BJ (cell line): ENCODE data around the gene LRIG2. TPM values are rescaled to one million over a fixed set of nuclear protein-coding genes. Genes with fewer than 3 reads are reported as not detected.
"Not testable (repeated sequence)": the region's sequence is repeated elsewhere in the genome, so short reads cannot be mapped to it uniquely, and the experiment has no call there.

ENCODE experiments used
- CTCF ChIA-PET: fragments of 350-600 bp; formaldehyde crosslinking; extraction: SDS; loops from one replicate; lab custom pipeline; 2021; ENCODE audit warnings: antibody characterized with exemption, inconsistent platforms; lab: Yijun Ruan, JAX
- POLR2A ChIA-PET: fragments of 300-600 bp; sonication (Branson Sonifier 250); formaldehyde crosslinking; extraction: SDS; loops from one replicate; lab custom pipeline; 2021; ENCODE audit warnings: antibody characterized with exemption; lab: Charles Lee
- DNase-seq: peaks from one replicate; pipeline ENCODE4 v3.0.0-alpha.2; 2011; ENCODE audit warnings: low read depth
- H3K27me3 ChIP-seq: 2 replicates; pipeline ENCODE4 v1.6.0; 2011; ENCODE audit warnings: low read length; ENCODE audit not compliant: control insufficient read depth, insufficient read depth
- H3K36me3 ChIP-seq: 2 replicates; pipeline ENCODE4 v1.5.1; 2011; ENCODE audit warnings: low read length; ENCODE audit not compliant: control insufficient read depth, insufficient read depth
- H3K4me3 ChIP-seq: 2 replicates; pipeline ENCODE4 v1.5.1; 2011; ENCODE audit warnings: low read depth, mild to moderate bottlenecking, control low read depth, low read length
- polyA plus RNA-seq: library from polyadenylated mRNA; depleted of rRNA; stranded (reverse); fragments of >200 nt; gene quantifications from 2 replicates; pipeline ENCODE4 v1.2.3, GENCODE V29; 2011
- TF ChIP-seq, protein P1 (sequence below): IDR thresholded peaks from 2 replicates; pipeline ENCODE4 v1.5.1; 2011; ENCODE audit warnings: low read depth, mild to moderate bottlenecking, control low read depth, inconsistent platforms, low read length, moderate library complexity; ENCODE audit not compliant: insufficient read depth

The LRIG2 gene
- polyA plus RNA-seq, 1 experiment, result 5.3 TPM

- Histone ChIP-seq H3K27me3 (no peaks in the 10 kb centered on the region), H3K4me3 (no peak overlapping the region), H3K36me3 (no peaks in the 10 kb centered on the region)
- no peak for DNase-seq
- ChIA-PET POLR2A (interaction anchor here (0.6 to 0.8 kb wide), 3 partner anchors 18 to 143 kb away, joined by 3 read pairs; partner anchors contain the start of gene SLC16A1), CTCF (interaction anchor here (0.6 to 5.0 kb wide), 37 partner anchors 7 to 325 kb away, joined by 3 to 132 read pairs (median 4); partner anchors contain the start of genes LRIG2, PPM1J and SLC16A1)
- TF ChIP-seq, protein P1, sequence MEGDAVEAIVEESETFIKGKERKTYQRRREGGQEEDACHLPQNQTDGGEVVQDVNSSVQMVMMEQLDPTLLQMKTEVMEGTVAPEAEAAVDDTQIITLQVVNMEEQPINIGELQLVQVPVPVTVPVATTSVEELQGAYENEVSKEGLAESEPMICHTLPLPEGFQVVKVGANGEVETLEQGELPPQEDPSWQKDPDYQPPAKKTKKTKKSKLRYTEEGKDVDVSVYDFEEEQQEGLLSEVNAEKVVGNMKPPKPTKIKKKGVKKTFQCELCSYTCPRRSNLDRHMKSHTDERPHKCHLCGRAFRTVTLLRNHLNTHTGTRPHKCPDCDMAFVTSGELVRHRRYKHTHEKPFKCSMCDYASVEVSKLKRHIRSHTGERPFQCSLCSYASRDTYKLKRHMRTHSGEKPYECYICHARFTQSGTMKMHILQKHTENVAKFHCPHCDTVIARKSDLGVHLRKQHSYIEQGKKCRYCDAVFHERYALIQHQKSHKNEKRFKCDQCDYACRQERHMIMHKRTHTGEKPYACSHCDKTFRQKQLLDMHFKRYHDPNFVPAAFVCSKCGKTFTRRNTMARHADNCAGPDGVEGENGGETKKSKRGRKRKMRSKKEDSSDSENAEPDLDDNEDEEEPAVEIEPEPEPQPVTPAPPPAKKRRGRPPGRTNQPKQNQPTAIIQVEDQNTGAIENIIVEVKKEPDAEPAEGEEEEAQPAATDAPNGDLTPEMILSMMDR, result no peak
These were observed 31.3 kb upstream of the LRIG2 start for GRCh38 chr1:113041569-113042284.

DNA sequence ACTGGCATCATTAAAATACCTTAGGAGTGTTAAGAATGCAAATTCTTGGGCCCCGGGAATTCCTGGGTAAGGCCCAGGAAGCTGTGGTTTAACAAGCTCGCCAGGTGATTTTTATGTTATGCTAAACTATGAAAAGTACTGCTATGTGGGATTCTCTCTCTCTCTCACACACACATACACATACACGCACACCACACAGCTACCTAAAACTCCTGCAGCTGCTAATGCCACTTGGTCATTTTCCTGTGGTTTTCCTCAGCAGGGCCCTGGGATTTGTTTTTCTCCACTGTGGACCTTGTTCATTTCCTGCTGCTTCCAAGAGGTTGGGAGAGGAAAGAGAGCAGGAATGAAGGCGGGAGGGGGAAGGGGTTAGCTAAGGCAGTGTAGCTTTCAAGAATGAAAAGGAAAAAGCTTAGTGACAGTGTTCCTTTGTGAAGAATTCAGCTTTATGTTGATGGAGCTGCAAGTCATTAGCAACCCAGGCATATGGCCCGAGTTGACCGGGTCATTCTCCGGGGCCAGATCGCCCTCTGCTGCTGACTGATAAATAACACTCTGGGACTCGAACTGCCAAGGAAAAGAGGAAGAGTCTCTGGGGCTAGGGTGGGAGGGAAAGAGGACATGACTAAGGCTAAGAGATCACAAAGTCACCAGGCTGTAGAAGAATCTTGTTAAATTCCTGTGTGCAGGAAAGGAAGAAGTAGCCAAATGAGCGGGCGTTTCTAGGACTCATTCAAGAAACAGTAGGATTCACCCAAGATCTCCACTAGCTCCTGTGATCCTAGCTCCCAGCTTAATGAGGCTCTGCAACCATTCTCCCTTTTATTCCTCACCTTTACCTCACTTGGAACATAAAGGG lies 30.5 kb upstream of the LRIG2 start:
- POLR2A ChIA-PET, result interaction anchor here (0.6 to 0.8 kb wide), 4 partner anchors 18 to 683 kb away, joined by 3 to 4 read pairs (median 3); partner anchors contain the start of gene SLC16A1

GRCh38 chr1:113043144-113043488 lies 29.9 kb upstream of the LRIG2 start:
- CTCF ChIA-PET, result interaction anchor here (0.7 to 5.0 kb wide), 27 partner anchors 9 to 327 kb away, joined by 3 to 132 read pairs (median 5); partner anchors contain the start of genes LRIG2, PPM1J and SLC16A1
- H3K4me3 ChIP-seq, DNase-seq, POLR2A ChIA-PET, H3K36me3 ChIP-seq, H3K27me3 ChIP-seq: not testable (repeated sequence)

More for the DNA sequence above, 30.5 kb upstream of the LRIG2 start:
- peak; percentile 57 for DNase-seq
- TF ChIP-seq, protein P1, result peak; percentile 67
- no peaks in the 10 kb centered on the region for H3K36me3 ChIP-seq
- no peak overlapping the region for H3K4me3 ChIP-seq
- CTCF ChIA-PET, result interaction anchor here (0.6 to 5.0 kb wide), 42 partner anchors 8 to 326 kb away, joined by 3 to 132 read pairs (median 4); partner anchors contain the start of genes LRIG2, PPM1J and SLC16A1
- no peaks in the 10 kb centered on the region for H3K27me3 ChIP-seq

DNA sequence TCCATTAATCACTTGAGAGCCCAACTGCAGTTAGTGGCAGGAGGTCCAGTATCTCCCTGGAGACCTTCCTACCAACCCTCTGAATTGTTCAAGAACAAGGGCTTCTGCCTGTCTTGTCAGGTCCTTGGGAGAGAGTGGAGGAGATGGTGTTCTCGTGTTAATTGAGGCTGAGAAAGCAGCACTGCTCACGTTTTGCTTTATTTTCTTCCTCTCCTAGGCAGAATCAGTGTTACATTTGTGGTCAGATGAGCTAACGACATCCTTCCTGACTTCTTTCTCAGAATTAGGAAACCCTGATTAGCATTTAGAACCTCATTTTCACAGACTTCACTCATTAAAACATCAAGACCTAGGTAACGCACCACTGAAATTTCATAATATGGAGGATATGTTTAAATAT lies 26.4 kb upstream of the LRIG2 start:
- H3K36me3 ChIP-seq, result no peaks in the 10 kb centered on the region
- TF ChIP-seq, protein P1, result no peak
- ChIA-PET POLR2A (no interaction called here), CTCF (interaction anchor here (1.4 to 2.4 kb wide), 2 partner anchors 26 to 243 kb away, joined by 3 to 9 read pairs; partner anchors contain the start of gene LRIG2)
- H3K4me3 ChIP-seq, result no peak overlapping the region
- DNase-seq, result no peak
- H3K27me3 ChIP-seq, result no peaks in the 10 kb centered on the region

GRCh38 chr1:113048064-113048463 lies 24.9 kb upstream of the LRIG2 start:
- ChIA-PET CTCF (interaction anchor here (2.4 kb wide), 1 partner anchor 25 kb away, joined by 9 read pairs; the partner anchor contains the start of gene LRIG2), POLR2A (no interaction called here)
- no peaks in the 10 kb centered on the region for H3K36me3 ChIP-seq
- TF ChIP-seq, protein P1, result no peak
- no peaks in the 10 kb centered on the region for H3K27me3 ChIP-seq
- no peak for DNase-seq
- no peak overlapping the region for H3K4me3 ChIP-seq
